NCI-H146 treated with DMSO at 0.1 percent for 48 hours (cell line): ENCODE data around the gene MLIP.
"Not testable (repeated sequence)": the region's sequence is repeated elsewhere in the genome, so short reads cannot be mapped to it uniquely, and the experiment has no call there.

Experiments used
- DNase-seq: peaks from one replicate; lab custom pipeline; 2025; ENCODE audit not compliant: unreplicated experiment; lab: John Stamatoyannopoulos, UW

The MLIP gene

DNA sequence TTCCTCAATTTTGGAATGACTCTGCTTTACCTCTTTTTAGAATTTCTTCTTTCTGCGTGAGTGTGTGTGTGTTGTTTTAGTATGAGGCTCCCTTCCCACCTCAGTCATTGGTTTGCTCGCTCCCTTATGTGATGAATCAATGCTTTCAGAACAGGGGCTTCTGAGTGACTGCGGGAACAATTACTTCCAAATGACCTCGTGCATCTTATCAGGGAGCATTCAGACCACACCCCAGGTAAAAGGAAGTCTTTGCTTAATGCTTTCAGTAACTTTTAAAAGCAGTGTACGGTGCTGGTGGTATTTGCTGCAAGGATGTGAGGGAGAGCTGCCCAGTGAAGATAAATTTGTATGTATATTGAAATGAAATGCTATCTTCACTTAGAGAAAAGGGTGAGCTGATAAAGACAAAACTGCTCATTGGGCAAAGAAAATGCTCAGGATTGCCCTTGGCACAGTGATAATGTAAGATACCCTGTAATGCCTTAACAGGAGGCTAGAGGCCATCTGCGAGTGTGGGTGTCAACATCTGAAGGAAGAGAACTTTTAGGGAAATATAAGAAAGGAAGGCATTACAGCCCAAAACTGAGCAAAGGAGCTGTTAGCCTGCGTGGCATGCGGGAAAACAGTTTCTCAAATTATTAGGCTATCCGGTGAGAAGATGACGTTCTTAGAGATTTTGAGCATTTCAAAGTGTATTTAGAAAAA lies at the start of gene MLIP:
MLIP (plus strand) TSS at position 103 of the 705 bp plus-strand sequence; CDS start at position 140, 37 bp downstream.
- DNase-seq = no peak

GRCh38 chr6:54063228-54063539 lies 48.1 kb upstream of the MLIP start:
- no peak for DNase-seq

- no peak for DNase-seq
Measured at GRCh38 chr6:54068694-54069093, 42.5 kb upstream of the MLIP start.

DNA sequence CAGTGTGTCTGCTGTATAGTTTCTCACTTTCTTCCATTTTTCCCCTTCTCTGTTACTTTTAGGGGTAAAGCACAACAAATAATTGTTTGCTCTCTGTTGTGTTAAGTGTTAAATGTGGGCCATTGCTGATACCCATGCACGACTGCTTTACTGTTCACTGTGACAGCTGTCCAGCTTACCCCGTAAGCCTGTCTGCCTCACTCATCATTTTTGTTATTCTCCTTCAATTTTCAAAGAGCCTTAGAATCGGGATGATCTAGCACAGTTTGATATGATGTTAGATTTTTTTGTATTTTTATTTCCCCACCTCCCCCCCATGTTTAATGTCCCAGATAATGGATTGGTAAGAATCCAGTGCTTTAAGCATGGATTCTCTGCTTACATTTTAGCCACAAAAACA lies 41.2 kb upstream of the MLIP start:
- no peak for DNase-seq

- DNase-seq = no peak
Measured at GRCh38 chr6:54071821-54072340, 39.4 kb upstream of the MLIP start.

DNA sequence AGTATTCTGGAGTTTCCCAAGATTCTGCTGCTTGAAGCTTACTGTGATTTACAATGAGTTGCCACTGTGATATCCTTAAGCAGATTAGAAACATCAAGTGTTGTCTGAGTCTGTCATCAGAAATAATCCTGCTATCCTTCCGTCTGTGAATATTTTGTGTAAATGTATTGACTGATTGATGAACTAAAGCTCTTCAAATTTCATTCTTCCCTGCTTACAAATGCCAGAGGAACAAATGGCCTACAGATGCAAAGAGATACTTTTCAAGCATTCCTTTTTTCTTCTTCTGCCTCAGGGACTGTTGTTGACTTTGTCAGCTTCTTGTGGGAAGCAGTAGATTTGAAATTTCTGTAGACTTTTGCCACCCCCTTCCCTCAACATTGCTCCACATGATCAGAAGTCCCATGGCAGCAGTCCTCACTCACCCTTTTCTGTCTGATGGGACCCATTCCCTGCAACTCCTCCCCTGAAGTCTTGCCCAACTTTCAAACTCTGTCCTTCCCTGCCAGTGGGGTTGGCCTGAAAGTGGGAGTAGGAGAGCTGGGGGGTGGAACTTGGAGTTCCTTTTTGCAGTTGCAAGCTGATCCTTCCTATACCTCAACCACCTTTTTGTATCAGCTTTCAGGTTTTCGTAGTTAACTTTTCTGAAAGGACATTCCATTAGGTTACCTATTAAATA lies 38.5 kb upstream of the MLIP start:
- DNase-seq = no peak

GRCh38 chr6:54073487-54073886 lies 37.8 kb upstream of the MLIP start:
- DNase-seq = no peak

DNA sequence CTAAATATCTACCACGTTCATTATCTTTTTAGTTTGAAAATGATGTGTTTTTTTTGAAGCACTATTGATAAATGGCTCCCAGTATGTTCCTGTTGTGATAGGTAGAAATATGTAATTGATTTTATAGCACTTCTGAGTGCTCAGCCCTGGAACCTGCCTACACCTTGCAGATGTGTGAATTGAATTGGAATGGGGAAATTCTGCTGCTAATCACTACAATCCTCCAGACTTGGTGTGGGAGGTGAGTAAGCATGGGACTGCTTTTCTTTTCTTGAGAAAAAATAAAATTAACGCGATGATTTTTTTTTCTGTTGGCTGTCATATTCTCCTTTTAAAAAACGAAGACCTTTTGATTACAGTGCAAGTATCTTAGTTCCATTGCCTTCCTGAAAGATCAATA lies 37.1 kb upstream of the MLIP start:
- DNase-seq = no peak

DNA sequence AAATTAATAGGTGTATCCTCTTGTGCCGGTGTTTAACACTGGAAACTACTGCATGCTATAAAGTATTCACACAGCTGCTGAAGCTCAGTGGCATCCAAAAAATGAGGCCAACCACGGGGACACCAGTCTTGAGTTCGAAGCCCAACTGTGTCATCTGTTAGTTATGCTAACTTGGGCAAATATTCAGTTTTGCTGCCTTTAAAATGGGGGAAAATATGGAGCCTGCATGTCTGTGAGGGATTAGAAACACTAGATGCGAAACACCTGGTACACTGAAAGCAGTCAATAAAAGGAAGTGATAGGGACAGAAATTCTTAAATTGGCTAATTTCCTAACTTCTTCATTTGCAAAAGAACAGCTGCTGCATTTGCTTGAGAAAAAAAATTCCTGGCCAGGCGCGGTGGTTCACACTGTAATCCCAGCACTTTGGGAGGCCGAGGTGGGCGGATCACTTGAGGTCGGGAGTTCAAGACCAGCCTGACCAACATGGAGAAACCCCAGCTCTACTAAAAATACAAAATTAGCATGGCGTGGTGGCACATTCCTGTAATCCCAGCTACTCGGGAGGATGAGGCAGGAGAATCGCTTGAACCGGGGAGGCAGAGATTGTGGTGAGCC lies 36.6 kb upstream of the MLIP start:
- no peak for DNase-seq

DNA sequence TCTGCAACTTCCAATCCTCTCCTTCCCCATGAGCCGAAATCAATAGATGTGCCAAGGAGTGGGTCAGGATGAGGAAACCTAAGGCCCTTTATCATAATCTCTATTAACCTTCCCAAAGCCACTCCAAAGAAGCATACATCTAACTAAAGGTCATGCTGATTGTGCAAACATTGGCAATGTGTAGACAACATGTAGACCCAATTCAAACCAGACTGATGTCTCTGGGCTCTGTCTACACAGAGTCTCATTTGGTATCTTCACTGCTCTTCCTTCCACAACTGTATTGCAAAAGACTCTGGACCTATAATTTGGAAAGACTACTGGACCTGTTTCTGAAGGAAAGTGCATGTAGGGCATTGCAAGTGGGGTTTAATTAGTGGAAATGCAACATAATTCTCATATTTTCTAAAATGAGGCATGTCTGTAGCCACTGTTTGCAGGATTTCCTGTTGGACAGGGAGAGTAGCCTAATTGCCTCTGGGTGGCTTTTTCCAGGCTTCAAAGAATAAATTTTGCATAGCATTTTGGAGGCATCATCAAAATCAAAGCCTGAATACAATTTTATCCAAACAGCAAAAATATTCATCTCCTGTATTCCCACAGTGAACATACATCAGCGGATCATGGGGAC lies 35.0 kb upstream of the MLIP start:
- no peak for DNase-seq

DNA sequence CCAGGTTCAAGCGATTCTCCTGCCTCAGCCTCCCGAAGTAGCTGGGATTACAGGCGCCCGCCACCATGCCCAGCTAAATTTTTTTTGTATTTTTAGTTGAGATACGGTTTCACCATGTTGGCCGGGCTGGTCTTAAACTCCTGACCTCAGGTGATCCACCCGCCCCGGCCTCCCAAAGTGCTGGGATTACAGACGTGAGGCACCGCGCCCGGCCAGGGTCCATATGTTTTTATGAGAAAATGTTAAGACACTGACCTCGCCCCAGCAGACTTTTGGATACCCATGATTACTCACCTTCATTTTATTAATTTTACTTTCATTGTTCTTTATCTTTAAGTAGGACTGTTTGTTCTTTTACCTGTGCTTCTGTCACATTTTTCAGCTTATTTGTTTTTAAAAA lies 29.7 kb upstream of the MLIP start:
- DNase-seq = not testable (repeated sequence)

- no peak for DNase-seq
Measured at GRCh38 chr6:54083287-54083686, 28.0 kb upstream of the MLIP start.

DNA sequence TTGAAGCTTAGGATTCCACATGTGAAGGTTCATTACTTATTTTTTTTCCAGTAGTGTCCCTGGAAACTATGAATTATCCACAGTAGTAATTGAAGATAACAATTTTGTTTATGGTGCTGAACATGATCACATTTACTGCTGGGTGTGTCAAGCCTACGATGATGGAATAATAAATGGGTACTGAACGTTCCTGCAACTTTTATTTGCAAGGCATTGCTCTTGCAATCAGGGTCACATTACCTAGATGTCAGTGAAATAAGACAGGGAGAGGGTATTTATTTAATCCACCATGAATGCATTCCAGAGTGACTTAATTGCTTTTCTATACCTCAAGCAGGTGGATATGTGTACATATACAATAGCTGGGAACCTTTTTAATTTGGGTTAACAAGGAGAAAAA lies 27.0 kb upstream of the MLIP start:
- DNase-seq = no peak

DNA sequence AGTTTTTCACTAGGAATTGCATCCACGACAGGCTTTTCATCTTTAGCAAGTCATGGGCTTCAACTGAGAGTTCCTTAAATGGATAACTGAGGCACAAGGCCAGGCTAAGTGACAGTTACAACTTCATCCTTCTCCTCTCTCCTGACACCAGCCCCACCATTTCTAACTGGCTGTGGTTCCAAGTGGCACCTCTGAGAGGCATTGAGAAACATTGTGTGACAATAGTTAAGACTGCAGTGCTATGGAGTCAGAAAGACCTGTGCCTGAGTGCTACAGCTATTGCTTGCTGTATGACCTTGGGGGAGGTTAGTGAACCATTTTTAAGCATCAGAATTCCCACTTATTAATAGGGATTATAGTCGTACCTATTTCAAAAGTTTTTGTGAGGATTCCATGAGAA lies 26.2 kb upstream of the MLIP start:
- no peak for DNase-seq

- DNase-seq = no peak
Measured at GRCh38 chr6:54085541-54085940, 25.7 kb upstream of the MLIP start.

- no peak for DNase-seq
Measured at GRCh38 chr6:54086439-54086838, 24.8 kb upstream of the MLIP start.

DNA sequence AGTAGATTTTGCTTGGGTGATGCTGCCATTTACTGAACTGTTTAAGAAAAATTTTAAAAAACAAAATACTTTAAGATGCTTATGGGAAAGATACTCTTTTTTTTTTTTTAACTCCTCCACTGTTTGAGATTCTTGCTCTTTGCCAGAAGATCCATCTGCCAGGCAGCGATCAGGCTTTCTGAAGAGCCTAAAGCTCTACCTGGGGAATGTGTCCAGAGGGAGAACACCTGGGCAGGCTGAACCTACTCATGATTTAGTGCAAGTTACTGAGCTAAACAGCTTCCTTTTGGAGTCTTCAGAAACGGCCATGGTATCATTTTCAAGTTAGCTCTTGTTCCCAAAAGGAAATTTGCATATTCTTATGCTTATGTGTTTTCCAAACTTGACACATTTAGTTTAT lies 23.5 kb upstream of the MLIP start:
- no peak for DNase-seq

- DNase-seq = no peak
Measured at GRCh38 chr6:54093326-54093948, 17.8 kb upstream of the MLIP start.

DNA sequence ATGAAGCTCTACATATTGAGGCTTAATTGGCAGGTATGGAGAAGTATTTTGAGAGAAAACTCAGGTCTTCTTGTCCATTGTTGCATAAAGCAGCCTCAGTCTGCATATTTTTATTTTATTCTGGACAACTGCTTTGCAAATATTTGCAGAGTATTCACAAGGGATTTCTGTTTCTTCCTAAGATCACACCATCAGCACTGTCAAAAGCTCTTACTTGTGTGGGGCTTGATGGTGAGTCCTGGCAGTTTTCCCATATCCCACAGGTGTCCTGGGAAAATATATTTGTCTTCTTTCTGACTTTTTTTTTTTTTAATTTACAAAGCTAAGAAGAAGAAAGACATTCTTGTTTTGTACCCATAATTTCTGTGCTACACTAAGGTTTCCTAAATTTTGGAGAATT lies 16.9 kb upstream of the MLIP start:
- no peak for DNase-seq

DNA sequence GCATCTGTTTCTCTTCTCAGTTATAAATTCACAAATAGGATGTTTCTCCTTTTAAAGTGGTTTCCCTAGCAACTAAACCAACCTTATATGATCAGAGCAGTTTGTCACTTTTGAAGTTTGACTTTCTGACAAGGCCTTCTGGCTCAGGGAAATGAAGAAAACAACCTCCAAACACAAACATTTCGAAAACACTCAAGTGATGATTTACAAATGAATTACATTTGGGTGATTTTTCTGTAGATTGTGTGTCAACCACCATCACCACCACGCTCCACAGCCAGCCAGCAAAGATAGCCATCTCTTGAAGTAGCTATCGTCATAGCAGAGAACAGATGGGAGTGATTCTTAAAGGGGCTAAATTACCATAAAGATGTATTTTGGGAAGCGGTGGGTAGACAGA lies 16.5 kb upstream of the MLIP start:
- no peak for DNase-seq

- no peak for DNase-seq
Measured at GRCh38 chr6:54095723-54096122, 15.5 kb upstream of the MLIP start.
